HepG2 (cell line): ENCODE data around the gene PTK7. TPM values are rescaled to one million over a fixed set of nuclear protein-coding genes. Genes with fewer than 3 reads are reported as not detected.

Experiments used
- ARID4A ChIP-seq: sonication (generic); formaldehyde crosslinking; IDR thresholded peaks from 2 replicates; pipeline ENCODE4 v1.5.0; 2020; ENCODE audit warnings: mild to moderate bottlenecking, missing genetic modification reagents, borderline replicate concordance
- ARNTL ChIP-seq: sonication (generic); formaldehyde crosslinking; IDR thresholded peaks from 2 replicates; pipeline ENCODE4 v1.4.0; 2020; ENCODE audit warnings: mild to moderate bottlenecking, missing genetic modification reagents
- ATF2 ChIP-seq: sonication (generic); formaldehyde crosslinking; IDR thresholded peaks from 2 replicates; pipeline ENCODE4 v1.4.0; 2020; ENCODE audit warnings: missing genetic modification reagents
- BATF2 ChIP-seq: sonication (generic); formaldehyde crosslinking; IDR thresholded peaks from 2 replicates; pipeline ENCODE4 v1.8.0; 2022; ENCODE audit warnings: mild to moderate bottlenecking, missing genetic modification reagents, moderate library complexity
- CEBPB ChIP-seq: IDR thresholded peaks from 2 replicates; pipeline ENCODE4 v1.6.1; 2011; ENCODE audit warnings: low read depth, low read length, improper control_type of control experiment, borderline replicate concordance
- MTERF4 ChIP-seq: sonication (generic); formaldehyde crosslinking; IDR thresholded peaks from 2 replicates; pipeline ENCODE4 v1.8.0; 2023; ENCODE audit warnings: mild to moderate bottlenecking, missing genetic modification reagents
- ZFP37 ChIP-seq: sonication (generic); formaldehyde crosslinking; IDR thresholded peaks from 2 replicates; pipeline ENCODE4 v1.4.0; 2020; ENCODE audit warnings: missing genetic modification reagents, borderline replicate concordance
- ZNF234 ChIP-seq: sonication (generic); formaldehyde crosslinking; conservative IDR thresholded peaks from 2 replicates; pipeline ENCODE4 v1.5.1; 2020; ENCODE audit warnings: mild to moderate bottlenecking, missing genetic modification reagents
- ZNF333 ChIP-seq: sonication (generic); formaldehyde crosslinking; IDR thresholded peaks from 2 replicates; pipeline ENCODE4 v1.4.0; 2020; ENCODE audit warnings: mild to moderate bottlenecking, missing genetic modification reagents, borderline replicate concordance
- ZNF747 ChIP-seq: sonication (generic); formaldehyde crosslinking; IDR thresholded peaks from 2 replicates; pipeline ENCODE4 v1.8.1; 2023; ENCODE audit warnings: missing genetic modification reagents, mild to moderate bottlenecking, borderline replicate concordance
- ZNF883 ChIP-seq: sonication (generic); formaldehyde crosslinking; IDR thresholded peaks from 2 replicates; pipeline ENCODE4 v1.5.1; 2020; ENCODE audit warnings: mild to moderate bottlenecking, missing genetic modification reagents; ENCODE audit errors: not compliant biosample characterization
- polyA plus RNA-seq, 8 experiments: library from polyadenylated mRNA; depleted of rRNA in 3 of 8; stranded (reverse) in 7 of 8; unstranded in 1 of 8; fragments of >200 nt; fragmentation: Illumina TruSeq in 4 of 8; extraction: Trizol in 4 of 8; gene quantifications; 2 replicates each; pipeline versions ENCODE4 v1.2.1 to v1.2.3, GENCODE V29; 2011 to 2016; ENCODE audit warnings: low read depth in 4 of 8, missing spikeins in 1 of 8, mixed read lengths in 1 of 8; ENCODE audit not compliant: insufficient read depth in 1 of 8
- total RNA-seq, 5 experiments: library from RNA; depleted of rRNA; stranded (reverse); fragments of >200 nt; fragmentation: Illumina TruSeq; extraction: Trizol; gene quantifications; 2 replicates each; pipeline ENCODE4 v1.2.3, GENCODE V29; 2016; ENCODE audit warnings: low read depth in 1 of 5
- TF ChIP-seq, protein P1 (sequence below): sonication (generic); formaldehyde crosslinking; IDR thresholded peaks from 2 replicates; pipeline ENCODE4 v1.8.0; 2022; ENCODE audit warnings: low read depth, missing genetic modification reagents
- TF ChIP-seq, protein P2 (sequence below): sonication (generic); formaldehyde crosslinking; IDR thresholded peaks from 2 replicates; pipeline ENCODE4 v1.8.0; 2022; ENCODE audit warnings: missing genetic modification reagents, mild to moderate bottlenecking, borderline replicate concordance
- TF ChIP-seq, protein P3 (sequence below): fragments of 450-650 bp; IDR thresholded peaks from 2 replicates; pipeline ENCODE4 v1.6.1; 2017; ENCODE audit warnings: mild to moderate bottlenecking

Gene PTK7
- total and polyA plus RNA-seq, 2 of the 13 experiments (the other 11 are each of a cell fraction or from before 2014, with no cell fraction given): 98.5 to 99.8 TPM

DNA sequence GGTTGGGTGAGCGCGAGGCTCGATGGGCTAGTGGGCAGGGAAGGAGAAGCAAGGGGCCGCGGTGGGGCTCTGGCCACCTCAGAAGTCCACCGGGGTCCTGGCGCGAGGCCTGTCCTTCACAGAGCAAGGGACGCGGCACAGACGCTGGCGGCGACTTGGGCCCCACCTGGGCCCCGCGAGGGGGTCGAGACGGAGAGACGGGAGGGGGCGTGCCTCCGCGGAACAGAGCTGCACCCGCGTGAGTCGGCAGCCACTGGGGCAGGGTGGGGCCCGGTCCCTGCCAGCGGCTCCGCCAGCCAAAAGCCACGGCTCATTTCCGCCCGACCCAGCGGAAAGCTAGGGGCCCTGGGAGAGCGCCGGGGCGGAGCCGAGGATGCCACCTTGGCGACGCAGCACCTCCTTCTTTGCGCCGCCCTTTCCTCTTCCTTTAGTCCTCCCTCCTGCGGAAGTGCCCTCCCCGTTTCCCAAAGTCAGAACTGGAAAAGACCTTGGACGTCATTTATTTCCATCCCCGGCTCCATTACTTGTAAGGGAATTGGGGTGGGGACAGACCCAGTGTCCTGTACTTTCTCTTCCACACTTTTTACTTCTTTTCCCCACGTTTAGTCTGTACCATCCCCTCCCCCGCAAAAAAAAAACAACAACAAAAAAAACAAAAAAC, 22.4 kb upstream of the PTK7 start, which contains the start of gene CUL7 (continued):
- TF ChIP-seq, protein P1, sequence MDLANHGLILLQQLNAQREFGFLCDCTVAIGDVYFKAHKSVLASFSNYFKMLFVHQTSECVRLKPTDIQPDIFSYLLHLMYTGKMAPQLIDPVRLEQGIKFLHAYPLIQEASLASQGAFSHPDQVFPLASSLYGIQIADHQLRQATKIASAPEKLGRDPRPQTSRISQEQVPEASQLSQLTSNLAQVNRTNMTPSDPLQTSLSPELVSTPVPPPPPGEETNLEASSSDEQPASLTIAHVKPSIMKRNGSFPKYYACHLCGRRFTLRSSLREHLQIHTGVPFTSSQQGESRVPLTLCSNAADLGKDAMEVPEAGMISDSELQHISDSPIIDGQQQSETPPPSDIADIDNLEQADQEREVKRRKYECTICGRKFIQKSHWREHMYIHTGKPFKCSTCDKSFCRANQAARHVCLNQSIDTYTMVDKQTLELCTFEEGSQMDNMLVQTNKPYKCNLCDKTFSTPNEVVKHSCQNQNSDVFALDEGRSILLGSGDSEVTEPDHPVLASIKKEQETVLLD: peak; percentile 59
- TF ChIP-seq, protein P2, sequence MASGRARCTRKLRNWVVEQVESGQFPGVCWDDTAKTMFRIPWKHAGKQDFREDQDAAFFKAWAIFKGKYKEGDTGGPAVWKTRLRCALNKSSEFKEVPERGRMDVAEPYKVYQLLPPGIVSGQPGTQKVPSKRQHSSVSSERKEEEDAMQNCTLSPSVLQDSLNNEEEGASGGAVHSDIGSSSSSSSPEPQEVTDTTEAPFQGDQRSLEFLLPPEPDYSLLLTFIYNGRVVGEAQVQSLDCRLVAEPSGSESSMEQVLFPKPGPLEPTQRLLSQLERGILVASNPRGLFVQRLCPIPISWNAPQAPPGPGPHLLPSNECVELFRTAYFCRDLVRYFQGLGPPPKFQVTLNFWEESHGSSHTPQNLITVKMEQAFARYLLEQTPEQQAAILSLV (CRISPR knock-in tag): peak; percentile 86
- TF ChIP-seq BATF2 (CRISPR knock-in tag): peak; percentile 31; the same call in 1 of the 2 replicates
- TF ChIP-seq, protein P3, sequence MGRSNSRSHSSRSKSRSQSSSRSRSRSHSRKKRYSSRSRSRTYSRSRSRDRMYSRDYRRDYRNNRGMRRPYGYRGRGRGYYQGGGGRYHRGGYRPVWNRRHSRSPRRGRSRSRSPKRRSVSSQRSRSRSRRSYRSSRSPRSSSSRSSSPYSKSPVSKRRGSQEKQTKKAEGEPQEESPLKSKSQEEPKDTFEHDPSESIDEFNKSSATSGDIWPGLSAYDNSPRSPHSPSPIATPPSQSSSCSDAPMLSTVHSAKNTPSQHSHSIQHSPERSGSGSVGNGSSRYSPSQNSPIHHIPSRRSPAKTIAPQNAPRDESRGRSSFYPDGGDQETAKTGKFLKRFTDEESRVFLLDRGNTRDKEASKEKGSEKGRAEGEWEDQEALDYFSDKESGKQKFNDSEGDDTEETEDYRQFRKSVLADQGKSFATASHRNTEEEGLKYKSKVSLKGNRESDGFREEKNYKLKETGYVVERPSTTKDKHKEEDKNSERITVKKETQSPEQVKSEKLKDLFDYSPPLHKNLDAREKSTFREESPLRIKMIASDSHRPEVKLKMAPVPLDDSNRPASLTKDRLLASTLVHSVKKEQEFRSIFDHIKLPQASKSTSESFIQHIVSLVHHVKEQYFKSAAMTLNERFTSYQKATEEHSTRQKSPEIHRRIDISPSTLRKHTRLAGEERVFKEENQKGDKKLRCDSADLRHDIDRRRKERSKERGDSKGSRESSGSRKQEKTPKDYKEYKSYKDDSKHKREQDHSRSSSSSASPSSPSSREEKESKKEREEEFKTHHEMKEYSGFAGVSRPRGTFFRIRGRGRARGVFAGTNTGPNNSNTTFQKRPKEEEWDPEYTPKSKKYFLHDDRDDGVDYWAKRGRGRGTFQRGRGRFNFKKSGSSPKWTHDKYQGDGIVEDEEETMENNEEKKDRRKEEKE: no peak
- TF ChIP-seq MTERF4 (CRISPR knock-in tag): peak; percentile 97
- TF ChIP-seq ATF2: peak; percentile 71
- TF ChIP-seq ZNF747: peak; percentile 99
- no peak; the same call in 1 of the 2 replicates for TF ChIP-seq ZNF333
- peak; percentile 76 for TF ChIP-seq ZNF883 (CRISPR knock-in tag)
- TF ChIP-seq ZFP37: no peak
- TF ChIP-seq ZNF234 (CRISPR knock-in tag): peak; percentile 93; the same call in 1 of the 2 replicates
- peak; percentile 85 for TF ChIP-seq ARNTL (CRISPR knock-in tag)
- TF ChIP-seq ARID4A (CRISPR knock-in tag): peak; percentile 98
- TF ChIP-seq CEBPB: no peak
